Panc1 (cell line): ENCODE results near the gene HOXB3.

Experiments
- CTCF ChIP-seq: fragments of 450-650 bp; IDR thresholded peaks from 2 replicates; pipeline ENCODE4 v1.5.1; 2017; ENCODE audit warnings: mild to moderate bottlenecking
- POLR2AphosphoS5 ChIP-seq: IDR thresholded peaks from 2 replicates; pipeline ENCODE4 v1.6.1; 2012; ENCODE audit warnings: mild to moderate bottlenecking, low read depth, low read length, moderate library complexity

- TF ChIP-seq POLR2AphosphoS5 (no peak), CTCF (no peak)
These were observed 43.7 kb downstream of the HOXB3 start for GRCh38 chr17:48546137-48546923.
